GM12801 (cell line): ENCODE data around the gene BRD7.

Source experiments
- CTCF ChIP-seq: IDR thresholded peaks from one replicate; pipeline ENCODE4 v1.5.1; 2011; ENCODE audit warnings: control low read depth; ENCODE audit not compliant: insufficient read length; ENCODE audit errors: extremely low read depth

BRD7 gene

GRCh38 chr16:50272687-50273381 is 96.0 kb downstream of the BRD7 start:
- TF ChIP-seq CTCF, result no peak

GRCh38 chr16:50272111-50272571 is 96.6 kb downstream of the BRD7 start:
- TF ChIP-seq CTCF, result no peak

GRCh38 chr16:50271148-50272041 is 97.4 kb downstream of the BRD7 start:
- no peak for TF ChIP-seq CTCF

- no peak for TF ChIP-seq CTCF
These were observed 98.2 kb downstream of the BRD7 start for GRCh38 chr16:50270510-50271147.

- no peak for TF ChIP-seq CTCF
These were observed 98.8 kb downstream of the BRD7 start for GRCh38 chr16:50269769-50270509.

- no peak for TF ChIP-seq CTCF
These were observed 99.6 kb downstream of the BRD7 start for GRCh38 chr16:50269061-50269705.
